ENCODE measurements around the gene CSNK1E. TPM values are rescaled to one million over a fixed set of nuclear protein-coding genes. Genes with fewer than 3 reads are reported as not detected.
A peak's percentile ranks its signal among the peaks of the same experiment; 100 is the strongest.

Gene CSNK1E
- total and polyA plus RNA-seq, 2 of the 8 experiments (the other 6 are each of a cell fraction or from before 2014, with no cell fraction given): 247 to 263 TPM

DNA sequence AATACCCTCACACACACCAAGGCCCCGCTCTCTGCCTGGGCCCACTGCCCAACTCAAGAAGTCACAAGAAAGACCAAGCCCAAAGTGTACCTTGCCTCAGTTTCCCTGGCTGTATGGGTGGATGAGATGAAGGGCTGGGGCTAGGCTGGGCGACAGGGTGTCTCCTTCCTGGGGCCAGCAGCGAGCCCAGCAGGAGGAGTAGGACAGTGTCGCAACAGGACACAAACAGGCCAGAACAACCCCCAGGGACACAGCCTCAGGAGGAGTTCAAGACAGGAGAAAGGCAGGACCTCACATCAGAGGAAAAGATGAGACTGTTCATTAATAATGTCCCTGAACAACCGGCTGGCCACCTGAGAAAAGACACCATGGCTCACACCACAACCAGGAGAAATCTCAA, 13.3 kb downstream of the CSNK1E start:
- Histone ChIP-seq H3K18ac (ENCODE audit: extremely low read depth, low read length) (no peak overlapping the region), H2AFZ (ENCODE audit: low read length) (no peak overlapping the region), H4K91ac (replicated peaks; ENCODE audit: insufficient read length, low read length) (no peak overlapping the region), H2BK20ac (ENCODE audit: low read length) (no peak overlapping the region), H4K8ac (ENCODE audit: extremely low read depth, insufficient read depth, low read length) (no peak overlapping the region), H4K5ac (ENCODE audit: insufficient read length, low read depth, low read length) (no peak overlapping the region), H3K4me1 (replicated peaks in 1 of 4; ENCODE audit: control insufficient read depth in 3 of 4, insufficient read depth in 4 of 4, low read length in 3 of 4) (peaks cover 2 to 15% (median 8%) of the 10 kb centered on the region in 4 experiments), H3K9ac (replicated peaks in 1 of 4; ENCODE audit: extremely low read depth in 1 of 4, low read depth in 3 of 4, low read length in 3 of 4) (no peak overlapping the region; a peak in 1 of 7 replicates), H2AK5ac (ENCODE audit: low read depth, low read length) (no peak overlapping the region), H3K36me3 (ENCODE audit: control insufficient read depth in 2 of 4, insufficient read depth in 4 of 4, low read length in 3 of 4) (peaks cover 35 to 72% (median 51%) of the 10 kb centered on the region in 4 experiments), H3K14ac (ENCODE audit: insufficient read length) (no peak overlapping the region), H3K79me2 (ENCODE audit: control insufficient read depth in 1 of 2, insufficient read depth in 2 of 2, low read length in 2 of 2) (peaks cover 25 to 69% of the 10 kb centered on the region in 2 experiments), H3K23ac (ENCODE audit: insufficient read length) (no peak overlapping the region), H2BK5ac (ENCODE audit: low read depth, low read length) (peak overlapping the region; percentile 12; the same call in 1 of the 2 replicates), H3K4me2 (ENCODE audit: insufficient read depth in 1 of 2, low read depth in 2 of 2, low read length in 2 of 2) (no peak overlapping the region), H4K20me1 (replicated peaks in 1 of 2; ENCODE audit: control insufficient read depth in 1 of 2, insufficient read depth in 2 of 2, low read length in 2 of 2) (peaks cover 45 to 49% of the 10 kb centered on the region in 2 experiments), H3K79me1 (ENCODE audit: low read depth, low read length) (peaks cover 19% of the 10 kb centered on the region), H3K4ac (replicated peaks; ENCODE audit: insufficient read length, low read depth, low read length) (no peak overlapping the region), H3K4me3 (ENCODE audit: extremely low read depth in 1 of 4, insufficient read depth in 2 of 4, low read depth in 3 of 4, low read length in 4 of 4) (no peak overlapping the region), H2BK120ac (replicated peaks; ENCODE audit: low read depth, low read length) (no peak overlapping the region), H3K27ac (ENCODE audit: low read depth, low read length) (peak overlapping the region; percentile 22; the same call in 1 of the 2 replicates), H3K56ac (replicated peaks; ENCODE audit: insufficient read length, low read depth, low read length) (no peak overlapping the region), H3K27me3 (replicated peaks in 1 of 4; ENCODE audit: control insufficient read depth in 3 of 4, extremely low read depth in 1 of 4, insufficient read depth in 3 of 4, low read length in 3 of 4) (no peaks in the 10 kb centered on the region), H3K9me3 (ENCODE audit: insufficient read depth in 2 of 2, low read depth in 1 of 2, low read length in 1 of 2) (no peaks in the 10 kb centered on the region), H2BK12ac (ENCODE audit: low read depth, low read length) (no peak overlapping the region), H2BK15ac (ENCODE audit: low read length) (no peak overlapping the region), H3K23me2 (ENCODE audit: low read depth, low read length) (no peaks in the 10 kb centered on the region)
- no peak for DNase-seq (ENCODE audit: low read depth in 1 of 2, low spot score in 2 of 2)
- WGBS, 2 experiments (ENCODE audit: extremely low coverage in 1 of 2, insufficient coverage in 1 of 2, insufficient read length in 1 of 2, insufficient replicate concordance in 2 of 2, low coverage in 1 of 2, low lambda C conversion rate in 2 of 2, missing lambda C conversion rate in 1 of 2): 96% methylated on average over 5 of the region's 5 CpGs; no CpG with 5 or more reads in 1 of the 2 experiments
- no peak for FAIRE-seq
- ChIA-PET CTCF (ENCODE audit: partially characterized antibody) (interaction anchor here (0.7 to 2.7 kb wide), 4 partner anchors 8 to 40 kb away, joined by 3 to 18 read pairs (median 4); no protein-coding TSS in a partner anchor), POLR2A (ENCODE audit: partially characterized antibody) (interaction anchor here (1.8 to 1.9 kb wide), 2 partner anchors 11 to 13 kb away, joined by 4 to 10 read pairs; no protein-coding TSS in a partner anchor)
- TF ChIP-seq POU5F1 (IDR thresholded peaks at IDR 0.05; ENCODE audit: low read depth, low read length): no peak
- no peak for TF ChIP-seq CTBP2 (IDR thresholded peaks at IDR 0.05; ENCODE audit: borderline replicate concordance, insufficient read depth, insufficient read length, low read length)
- no peak for TF ChIP-seq SIN3A (conservative IDR thresholded peaks at IDR 0.05 in 1 of 2, IDR thresholded peaks at IDR 0.05 in 1 of 2; ENCODE audit: low read depth in 1 of 2, low read length in 2 of 2)
- no peak for TF ChIP-seq JUN (IDR thresholded peaks at IDR 0.05; ENCODE audit: low read depth, low read length)
- no peak for TF ChIP-seq TAF1 (IDR thresholded peaks at IDR 0.05; ENCODE audit: low read depth, low read length)
- no peak for TF ChIP-seq GTF2F1 (IDR thresholded peaks at IDR 0.05; ENCODE audit: borderline replicate concordance, low read depth, low read length)
- no peak for TF ChIP-seq KDM5A (IDR thresholded peaks at IDR 0.05; ENCODE audit: low read length)
- TF ChIP-seq EP300 (IDR thresholded peaks at IDR 0.05; ENCODE audit: borderline replicate concordance in 1 of 2, low read depth in 2 of 2, low read length in 2 of 2): no peak
- TF ChIP-seq TAF7 (optimal IDR thresholded peaks at IDR 0.05; ENCODE audit: borderline replicate concordance, low read depth, low read length): no peak
- TF ChIP-seq, protein P1, sequence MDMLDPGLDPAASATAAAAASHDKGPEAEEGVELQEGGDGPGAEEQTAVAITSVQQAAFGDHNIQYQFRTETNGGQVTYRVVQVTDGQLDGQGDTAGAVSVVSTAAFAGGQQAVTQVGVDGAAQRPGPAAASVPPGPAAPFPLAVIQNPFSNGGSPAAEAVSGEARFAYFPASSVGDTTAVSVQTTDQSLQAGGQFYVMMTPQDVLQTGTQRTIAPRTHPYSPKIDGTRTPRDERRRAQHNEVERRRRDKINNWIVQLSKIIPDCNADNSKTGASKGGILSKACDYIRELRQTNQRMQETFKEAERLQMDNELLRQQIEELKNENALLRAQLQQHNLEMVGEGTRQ (IDR thresholded peaks at IDR 0.05; ENCODE audit: low read length): no peak
- no peak for TF ChIP-seq CEBPB (IDR thresholded peaks at IDR 0.05; ENCODE audit: low read depth, low read length)
- no peak for TF ChIP-seq SIRT6 (IDR thresholded peaks at IDR 0.05; ENCODE audit: low read length)
- TF ChIP-seq SIX5 (IDR thresholded peaks at IDR 0.05; ENCODE audit: low read depth, low read length): no peak

All from H1 (cell line).